SK-N-MC (cell line): ENCODE data around the gene TUBA4A.

Experiments
- EZH2 ChIP-seq: fragments of 200-600 bp; sonication (generic); IDR thresholded peaks from one replicate; pipeline ENCODE4 v1.6.1; 2017; ENCODE audit warnings: antibody characterized with exemption
- POLR2AphosphoS5 ChIP-seq: IDR thresholded peaks from 2 replicates; pipeline ENCODE4 v1.6.1; 2012; ENCODE audit warnings: mild to moderate bottlenecking, low read depth, low read length, borderline replicate concordance

GRCh38 chr2:219254590-219255201, 978 bp upstream of the TUBA4A start:
- no peak for TF ChIP-seq EZH2
- no peak for TF ChIP-seq POLR2AphosphoS5
